Progenitor cell of endocrine pancreas (in vitro differentiated cells): ENCODE results near the gene MGA. TPM values are rescaled to one million over a fixed set of nuclear protein-coding genes. Genes with fewer than 3 reads are reported as not detected.

Source experiments
- DNase-seq: peaks from one replicate; pipeline ENCODE4 v3.0.0; 2021; ENCODE audit warnings: low spot score; ENCODE audit not compliant: unreplicated experiment
- H3K27ac Mint-ChIP-seq: 2 replicates; pipeline ENCODE4 v1.8.0; 2021; ENCODE audit warnings: mild to moderate bottlenecking, moderate library complexity, mixed read lengths
- H3K27me3 Mint-ChIP-seq: 2 replicates; pipeline ENCODE4 v1.8.0; 2021; ENCODE audit warnings: mixed read lengths
- H3K36me3 Mint-ChIP-seq: 2 replicates; pipeline ENCODE4 v1.8.0; 2022; ENCODE audit warnings: mixed read lengths; ENCODE audit not compliant: insufficient read depth
- H3K4me1 Mint-ChIP-seq: 2 replicates; pipeline ENCODE4 v1.8.0; 2021; ENCODE audit warnings: low read depth, mixed read lengths
- H3K4me3 Mint-ChIP-seq: 2 replicates; pipeline ENCODE4 v1.8.0; 2021; ENCODE audit warnings: low read depth, mild to moderate bottlenecking, moderate library complexity, mixed read lengths
- H3K9me3 Mint-ChIP-seq: 2 replicates; pipeline ENCODE4 v1.8.0; 2021; ENCODE audit warnings: low read depth, mixed read lengths
- total RNA-seq: library from RNA; stranded (reverse); gene quantifications from 2 replicates; pipeline ENCODE4 v1.2.1, GENCODE V29; 2021
- TF ChIP-seq, protein P1 (sequence below): fragments of 200-600 bp; sonication (generic); IDR thresholded peaks from one replicate; pipeline ENCODE4 v1.5.0; 2021; ENCODE audit warnings: antibody characterized with exemption, mild to moderate bottlenecking; ENCODE audit not compliant: unreplicated experiment

Gene MGA
- total RNA-seq, 1 donor from 2014 or later = 71.2 TPM

DNA sequence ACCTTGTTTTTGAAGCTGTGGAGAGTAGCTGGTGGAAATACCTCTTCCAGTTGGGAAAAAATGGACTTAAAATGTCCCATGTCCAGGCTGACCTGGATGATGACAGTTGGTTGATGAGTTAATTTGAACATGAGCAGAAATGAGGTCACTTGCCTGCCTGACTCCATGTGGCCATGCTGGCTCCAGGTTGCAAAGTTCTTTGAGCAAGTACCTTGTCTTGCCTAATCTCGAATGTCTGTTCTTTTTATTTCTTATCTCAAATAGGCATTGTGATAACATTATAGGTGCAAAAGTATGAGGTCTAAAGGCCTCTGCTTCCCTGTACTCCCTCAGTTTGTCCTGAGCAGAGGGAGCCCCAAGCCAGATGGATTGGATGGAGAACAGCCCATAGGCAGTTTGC, 123.1 kb downstream of the MGA start:
- Mint-ChIP-seq H3K27ac (no peak overlapping the region), H3K36me3 (peaks cover 5% of the 10 kb centered on the region), H3K27me3 (no peaks in the 10 kb centered on the region), H3K4me1 (peaks cover 17% of the 10 kb centered on the region), H3K9me3 (no peaks in the 10 kb centered on the region), H3K4me3 (no peak overlapping the region)
- no peak for DNase-seq
- TF ChIP-seq, protein P1, sequence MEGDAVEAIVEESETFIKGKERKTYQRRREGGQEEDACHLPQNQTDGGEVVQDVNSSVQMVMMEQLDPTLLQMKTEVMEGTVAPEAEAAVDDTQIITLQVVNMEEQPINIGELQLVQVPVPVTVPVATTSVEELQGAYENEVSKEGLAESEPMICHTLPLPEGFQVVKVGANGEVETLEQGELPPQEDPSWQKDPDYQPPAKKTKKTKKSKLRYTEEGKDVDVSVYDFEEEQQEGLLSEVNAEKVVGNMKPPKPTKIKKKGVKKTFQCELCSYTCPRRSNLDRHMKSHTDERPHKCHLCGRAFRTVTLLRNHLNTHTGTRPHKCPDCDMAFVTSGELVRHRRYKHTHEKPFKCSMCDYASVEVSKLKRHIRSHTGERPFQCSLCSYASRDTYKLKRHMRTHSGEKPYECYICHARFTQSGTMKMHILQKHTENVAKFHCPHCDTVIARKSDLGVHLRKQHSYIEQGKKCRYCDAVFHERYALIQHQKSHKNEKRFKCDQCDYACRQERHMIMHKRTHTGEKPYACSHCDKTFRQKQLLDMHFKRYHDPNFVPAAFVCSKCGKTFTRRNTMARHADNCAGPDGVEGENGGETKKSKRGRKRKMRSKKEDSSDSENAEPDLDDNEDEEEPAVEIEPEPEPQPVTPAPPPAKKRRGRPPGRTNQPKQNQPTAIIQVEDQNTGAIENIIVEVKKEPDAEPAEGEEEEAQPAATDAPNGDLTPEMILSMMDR = no peak

DNA sequence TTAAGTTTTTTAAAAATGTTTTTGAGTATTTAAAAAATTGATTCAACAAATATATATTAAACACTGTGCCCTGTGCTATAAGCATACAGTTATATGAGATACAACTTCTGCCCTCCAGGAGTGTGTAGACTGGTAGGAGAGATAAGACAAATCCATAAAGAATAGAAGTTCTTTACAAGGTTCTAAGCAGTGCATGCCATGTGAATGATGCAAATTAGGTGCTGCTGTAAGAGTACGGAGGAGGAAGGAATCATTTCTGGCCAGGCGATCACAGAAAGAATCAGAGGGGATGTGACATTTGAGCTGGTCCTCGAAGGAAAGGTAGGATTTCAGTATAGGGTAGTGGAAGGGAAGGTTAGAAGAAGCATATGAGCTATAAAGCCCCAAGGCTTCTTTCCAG, 128.1 kb downstream of the MGA start:
- TF ChIP-seq, protein P1 = no peak
- H3K4me3 Mint-ChIP-seq = no peak overlapping the region
- peaks cover 1% of the 10 kb centered on the region for H3K36me3 Mint-ChIP-seq
- no peaks in the 10 kb centered on the region for H3K27me3 Mint-ChIP-seq
- no peaks in the 10 kb centered on the region for H3K9me3 Mint-ChIP-seq
- peaks cover 20% of the 10 kb centered on the region for H3K4me1 Mint-ChIP-seq
- no peak overlapping the region for H3K27ac Mint-ChIP-seq
- DNase-seq = no peak

DNA sequence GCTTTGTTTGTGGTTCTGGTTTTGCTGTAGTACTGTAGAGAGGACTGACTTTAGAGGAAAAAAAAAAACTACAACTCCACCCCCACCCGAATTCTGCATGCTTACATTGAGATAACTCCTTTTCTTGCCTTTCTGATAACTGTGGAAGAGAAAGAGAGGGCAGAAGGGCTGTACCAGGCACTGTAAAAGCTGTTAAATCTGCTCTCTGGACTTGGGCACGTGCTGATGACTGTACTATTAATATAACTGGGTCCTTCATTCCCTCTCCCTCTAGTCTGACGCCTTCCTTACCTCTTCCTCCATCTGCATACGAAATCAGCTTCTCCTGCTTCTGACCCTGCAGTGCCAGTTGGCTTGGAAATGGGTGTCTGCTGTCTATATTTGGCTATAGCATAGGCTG, 129.0 kb downstream of the MGA start:
- H3K27ac Mint-ChIP-seq = no peak overlapping the region

DNA sequence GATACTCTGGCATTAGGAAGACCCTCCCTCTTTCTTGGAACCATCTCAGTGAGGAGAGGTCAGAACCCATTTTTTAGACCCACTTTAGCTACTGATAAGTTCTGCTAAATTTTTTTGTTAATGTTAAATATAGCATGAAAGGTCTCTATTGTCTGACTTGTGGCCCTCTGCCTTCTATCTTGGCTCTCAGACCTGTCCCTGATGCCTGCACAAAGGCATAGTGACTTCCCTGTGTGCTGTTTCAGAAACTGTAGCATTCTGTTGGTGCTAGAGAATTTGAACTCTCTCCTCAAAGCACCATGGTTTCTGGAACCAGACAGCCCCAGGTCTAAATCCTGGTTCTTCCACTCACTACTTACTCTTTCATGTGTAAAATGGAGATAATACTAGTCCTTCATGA, 129.5 kb downstream of the MGA start:
- TF ChIP-seq, protein P1 = no peak
- Mint-ChIP-seq H3K27ac (no peak overlapping the region), H3K4me3 (no peak overlapping the region), H3K4me1 (peaks cover 19% of the 10 kb centered on the region), H3K27me3 (no peaks in the 10 kb centered on the region), H3K9me3 (no peaks in the 10 kb centered on the region), H3K36me3 (no peaks in the 10 kb centered on the region)
- no peak for DNase-seq

More for the DNA sequence above, 129.0 kb downstream of the MGA start:
- H3K4me3 Mint-ChIP-seq = no peak overlapping the region
- no peak for DNase-seq
- TF ChIP-seq, protein P1 = no peak
- H3K27me3 Mint-ChIP-seq = no peaks in the 10 kb centered on the region
- no peaks in the 10 kb centered on the region for H3K36me3 Mint-ChIP-seq
- peaks cover 19% of the 10 kb centered on the region for H3K4me1 Mint-ChIP-seq
- no peaks in the 10 kb centered on the region for H3K9me3 Mint-ChIP-seq

DNA sequence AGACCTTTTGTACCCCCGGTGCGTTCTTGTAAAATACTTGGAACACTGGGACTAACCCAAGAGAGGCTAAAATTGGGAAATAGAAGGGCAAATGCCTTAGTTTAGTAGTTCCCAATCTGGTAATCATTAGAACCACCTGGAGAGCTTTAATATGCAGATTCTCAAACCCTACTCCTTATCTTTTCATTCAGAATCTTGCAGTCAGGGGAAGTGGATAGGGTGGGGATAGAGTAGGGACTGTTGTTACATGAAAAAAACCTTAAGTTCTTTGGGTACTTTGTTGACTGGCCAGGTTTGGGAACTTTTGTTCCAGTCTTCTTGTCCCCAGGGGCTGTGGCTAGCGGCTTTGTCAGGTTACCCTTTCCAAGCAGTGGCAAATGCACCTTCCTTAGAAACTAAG, 130.0 kb downstream of the MGA start:
- no peaks in the 10 kb centered on the region for H3K36me3 Mint-ChIP-seq
- TF ChIP-seq, protein P1 = no peak
- H3K9me3 Mint-ChIP-seq = no peaks in the 10 kb centered on the region
- DNase-seq = no peak
- no peak overlapping the region for H3K4me3 Mint-ChIP-seq
- H3K27me3 Mint-ChIP-seq = no peaks in the 10 kb centered on the region
- H3K27ac Mint-ChIP-seq = no peak overlapping the region
- peaks cover 19% of the 10 kb centered on the region for H3K4me1 Mint-ChIP-seq
